HG03439 (cell line): ENCODE data around the gene NUDT2.
"Not testable (repeated sequence)": the region's sequence is repeated elsewhere in the genome, so short reads cannot be mapped to it uniquely, and the experiment has no call there.

Experiments used
- ATAC-seq: cut with Tn5 transposase; IDR thresholded peaks from one replicate; pipeline ENCODE4 v1.9.1; 2021; ENCODE audit warnings: mild to moderate bottlenecking, moderate library complexity; ENCODE audit not compliant: unreplicated experiment

NUDT2 gene

GRCh38 chr9:34334916-34335315, 5.5 kb downstream of the NUDT2 start:
- no peak for ATAC-seq

- ATAC-seq, result no peak
Measured at GRCh38 chr9:34335376-34335775, 6.0 kb downstream of the NUDT2 start.

- no peak for ATAC-seq
Measured at GRCh38 chr9:34337403-34337802, 8.0 kb downstream of the NUDT2 start.

- not testable (repeated sequence) for ATAC-seq
Measured at GRCh38 chr9:34338079-34338478, 8.7 kb downstream of the NUDT2 start.

- no peak for ATAC-seq
Measured at GRCh38 chr9:34338665-34339385, 9.5 kb downstream of the NUDT2 start.

- no peak for ATAC-seq
Measured at GRCh38 chr9:34341659-34342295, 12.4 kb downstream of the NUDT2 start.

GRCh38 chr9:34343090-34343489, 13.7 kb downstream of the NUDT2 start:
- no peak for ATAC-seq

- ATAC-seq, result no peak
Measured at GRCh38 chr9:34343605-34344004, 14.2 kb downstream of the NUDT2 start.

GRCh38 chr9:34346873-34347799, 17.8 kb downstream of the NUDT2 start:
- ATAC-seq, result no peak

- no peak for ATAC-seq
Measured at GRCh38 chr9:34347800-34348158, 18.4 kb downstream of the NUDT2 start.

- ATAC-seq, result no peak
Measured at GRCh38 chr9:34349324-34349723, 20.0 kb downstream of the NUDT2 start.

- ATAC-seq, result not testable (repeated sequence)
Measured at GRCh38 chr9:34352122-34352652, 22.8 kb downstream of the NUDT2 start.

GRCh38 chr9:34352957-34353356, 23.6 kb downstream of the NUDT2 start:
- not testable (repeated sequence) for ATAC-seq

- ATAC-seq, result no peak
Measured at GRCh38 chr9:34362614-34363214, 33.3 kb downstream of the NUDT2 start.

GRCh38 chr9:34363619-34364351, 34.4 kb downstream of the NUDT2 start:
- no peak for ATAC-seq

GRCh38 chr9:34365282-34365681, 35.9 kb downstream of the NUDT2 start:
- no peak for ATAC-seq

GRCh38 chr9:34366365-34366764, 37.0 kb downstream of the NUDT2 start:
- no peak for ATAC-seq

GRCh38 chr9:34367751-34368410, 38.5 kb downstream of the NUDT2 start:
- not testable (repeated sequence) for ATAC-seq

- not testable (repeated sequence) for ATAC-seq
Measured at GRCh38 chr9:34368796-34369195, 39.4 kb downstream of the NUDT2 start.

- no peak for ATAC-seq
Measured at GRCh38 chr9:34369636-34370035, 40.3 kb downstream of the NUDT2 start.
